ENCODE measurements around the gene PRKACB.
"Not testable (repeated sequence)": the region's sequence is repeated elsewhere in the genome, so short reads cannot be mapped to it uniquely, and the experiment has no call there.

Gene PRKACB

DNA sequence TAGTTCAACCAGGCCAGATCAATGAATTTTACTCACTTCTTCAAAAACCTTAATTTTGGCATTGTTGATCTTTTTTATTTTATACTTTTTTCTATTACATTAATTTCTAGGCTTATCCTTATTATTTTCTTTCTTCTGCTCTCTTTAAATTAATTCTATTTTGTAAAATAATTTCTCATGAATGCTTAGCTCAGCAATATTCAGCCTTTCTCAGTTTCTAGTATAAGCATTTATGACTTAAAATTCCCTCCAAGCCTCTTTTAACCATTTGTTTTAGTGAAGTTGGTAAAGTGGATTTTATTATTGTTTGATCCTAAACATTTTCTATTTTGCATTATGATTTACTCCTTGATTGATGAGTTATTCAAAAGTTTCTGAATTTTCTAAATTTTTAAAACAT is 136.8 kb downstream of the PRKACB start:
- Histone ChIP-seq H3K79me2 (no peaks in the 10 kb centered on the region), H3K4me2 (ENCODE audit: low read length) (no peak overlapping the region), H3K36me3 (ENCODE audit: control insufficient read depth, insufficient read depth, low read length) (no peaks in the 10 kb centered on the region), H3K9ac (no peak overlapping the region), H3K27me3 (ENCODE audit: control insufficient read depth, insufficient read depth, low read length) (no peaks in the 10 kb centered on the region), H3K4me3 (ENCODE audit: low read depth, low read length) (no peak overlapping the region), H3K27ac (no peak overlapping the region), H2AFZ (no peak overlapping the region), H3K9me3 (ENCODE audit: control insufficient read depth, low read length) (no peaks in the 10 kb centered on the region), H3K4me1 (no peaks in the 10 kb centered on the region)
- TF ChIP-seq, protein P1, sequence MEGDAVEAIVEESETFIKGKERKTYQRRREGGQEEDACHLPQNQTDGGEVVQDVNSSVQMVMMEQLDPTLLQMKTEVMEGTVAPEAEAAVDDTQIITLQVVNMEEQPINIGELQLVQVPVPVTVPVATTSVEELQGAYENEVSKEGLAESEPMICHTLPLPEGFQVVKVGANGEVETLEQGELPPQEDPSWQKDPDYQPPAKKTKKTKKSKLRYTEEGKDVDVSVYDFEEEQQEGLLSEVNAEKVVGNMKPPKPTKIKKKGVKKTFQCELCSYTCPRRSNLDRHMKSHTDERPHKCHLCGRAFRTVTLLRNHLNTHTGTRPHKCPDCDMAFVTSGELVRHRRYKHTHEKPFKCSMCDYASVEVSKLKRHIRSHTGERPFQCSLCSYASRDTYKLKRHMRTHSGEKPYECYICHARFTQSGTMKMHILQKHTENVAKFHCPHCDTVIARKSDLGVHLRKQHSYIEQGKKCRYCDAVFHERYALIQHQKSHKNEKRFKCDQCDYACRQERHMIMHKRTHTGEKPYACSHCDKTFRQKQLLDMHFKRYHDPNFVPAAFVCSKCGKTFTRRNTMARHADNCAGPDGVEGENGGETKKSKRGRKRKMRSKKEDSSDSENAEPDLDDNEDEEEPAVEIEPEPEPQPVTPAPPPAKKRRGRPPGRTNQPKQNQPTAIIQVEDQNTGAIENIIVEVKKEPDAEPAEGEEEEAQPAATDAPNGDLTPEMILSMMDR (IDR thresholded peaks at IDR 0.05), result no peak

DNA sequence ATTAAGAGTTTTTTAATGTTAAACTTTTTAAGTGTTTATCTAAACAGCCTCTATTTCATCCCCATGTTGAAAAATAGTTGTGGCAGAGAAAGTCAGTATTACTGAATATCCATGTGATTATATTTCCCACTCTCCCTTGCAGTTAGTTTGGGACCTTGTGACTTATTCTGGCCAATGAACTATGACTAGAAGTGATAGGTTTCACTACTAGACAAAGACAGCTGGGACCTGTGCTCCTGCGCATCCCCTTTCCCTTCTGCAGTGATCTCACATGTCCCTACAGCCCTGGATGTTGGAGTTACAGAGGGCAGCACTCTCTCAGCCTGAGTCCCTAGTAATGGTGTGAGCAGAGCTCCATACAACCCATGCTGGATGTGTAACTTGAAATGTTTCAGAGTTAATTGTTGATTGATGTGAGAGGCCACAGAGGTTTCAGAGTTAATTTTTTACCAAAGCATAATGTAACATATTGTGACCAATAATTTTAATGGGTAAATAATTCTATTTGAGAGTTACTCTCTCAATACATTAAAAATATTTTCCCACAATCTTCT is 138.8 kb downstream of the PRKACB start:
- H2AFZ ChIP-seq, result no peak overlapping the region
- H3K36me3 ChIP-seq (ENCODE audit: control insufficient read depth, insufficient read depth, low read length), result no peaks in the 10 kb centered on the region
- no peaks in the 10 kb centered on the region for H3K4me1 ChIP-seq
- no peak overlapping the region for H3K27ac ChIP-seq
- no peak overlapping the region for H3K4me3 ChIP-seq (ENCODE audit: low read depth, low read length)
- H3K9me3 ChIP-seq (ENCODE audit: control insufficient read depth, low read length), result no peaks in the 10 kb centered on the region
- TF ChIP-seq, protein P1 (IDR thresholded peaks at IDR 0.05), result no peak
- no peaks in the 10 kb centered on the region for H3K79me2 ChIP-seq
- no peak overlapping the region for H3K9ac ChIP-seq
- H3K27me3 ChIP-seq (ENCODE audit: control insufficient read depth, insufficient read depth, low read length), result no peaks in the 10 kb centered on the region
- no peak overlapping the region for H3K4me2 ChIP-seq (ENCODE audit: low read length)

DNA sequence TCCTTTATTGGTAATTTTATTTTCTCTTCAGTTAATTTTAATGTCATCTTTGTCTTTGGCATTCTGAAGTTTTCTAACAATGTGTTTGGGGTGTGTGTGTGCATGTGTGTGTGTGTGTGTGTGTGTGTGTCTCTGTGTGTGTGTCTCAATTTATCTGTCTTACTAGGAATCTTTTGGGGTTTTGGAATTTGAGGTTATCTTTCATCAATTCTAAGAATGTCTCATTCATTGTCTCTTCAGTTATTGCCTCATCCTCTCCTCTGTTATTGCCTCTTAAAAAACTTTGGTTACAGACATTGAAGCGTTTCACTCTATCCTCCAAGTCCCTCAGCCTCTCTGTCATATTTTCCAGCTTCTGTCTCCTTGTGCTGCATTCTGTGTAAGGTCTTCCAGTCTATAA is 139.3 kb downstream of the PRKACB start:
- Histone ChIP-seq H3K4me1 (no peaks in the 10 kb centered on the region), H3K9ac (no peak overlapping the region), H3K36me3 (ENCODE audit: control insufficient read depth, insufficient read depth, low read length) (no peaks in the 10 kb centered on the region), H3K4me3 (ENCODE audit: low read depth, low read length) (no peak overlapping the region), H3K9me3 (ENCODE audit: control insufficient read depth, low read length) (no peaks in the 10 kb centered on the region), H3K27ac (no peak overlapping the region), H3K79me2 (no peaks in the 10 kb centered on the region), H2AFZ (no peak overlapping the region), H3K27me3 (ENCODE audit: control insufficient read depth, insufficient read depth, low read length) (no peaks in the 10 kb centered on the region), H3K4me2 (ENCODE audit: low read length) (no peak overlapping the region)
- TF ChIP-seq, protein P1 (IDR thresholded peaks at IDR 0.05), result no peak

GRCh38 chr1:84286071-84286470 is 142.0 kb downstream of the PRKACB start:
- Histone ChIP-seq H3K9ac (no peak overlapping the region), H3K4me3 (ENCODE audit: low read depth, low read length) (no peak overlapping the region), H3K4me1 (no peaks in the 10 kb centered on the region), H3K4me2 (ENCODE audit: low read length) (no peak overlapping the region), H3K27me3 (ENCODE audit: control insufficient read depth, insufficient read depth, low read length) (no peaks in the 10 kb centered on the region), H3K36me3 (ENCODE audit: control insufficient read depth, insufficient read depth, low read length) (no peaks in the 10 kb centered on the region), H3K79me2 (no peaks in the 10 kb centered on the region), H3K9me3 (ENCODE audit: control insufficient read depth, low read length) (no peaks in the 10 kb centered on the region), H3K27ac (no peak overlapping the region), H2AFZ (no peak overlapping the region)
- TF ChIP-seq, protein P1 (IDR thresholded peaks at IDR 0.05), result no peak

GRCh38 chr1:84287389-84287788 is 143.3 kb downstream of the PRKACB start:
- not testable (repeated sequence) for H3K9ac ChIP-seq; H3K4me3 ChIP-seq (ENCODE audit: low read depth, low read length); H3K9me3 ChIP-seq (ENCODE audit: control insufficient read depth, low read length); H3K36me3 ChIP-seq (ENCODE audit: control insufficient read depth, insufficient read depth, low read length); H2AFZ ChIP-seq; H3K79me2 ChIP-seq; H3K27ac ChIP-seq; H3K4me2 ChIP-seq (ENCODE audit: low read length); H3K4me1 ChIP-seq; H3K27me3 ChIP-seq (ENCODE audit: control insufficient read depth, insufficient read depth, low read length)

All from parathyroid adenoma (tissue), 2 donors.